OCI-LY1 (cell line): ENCODE data around the gene DYDC1.

Experiments used
- H2AFZ ChIP-seq: fragments of 200-600 bp; sonication (generic), shearing (Covaris generic); 2 replicates; pipeline ENCODE4 v1.6.0; 2014; ENCODE audit warnings: antibody characterized with exemption, mild to moderate bottlenecking, low read length
- H3F3A ChIP-seq: fragments of 200-600 bp; sonication (generic), shearing (Covaris generic); 2 replicates; pipeline ENCODE4 v1.6.0; 2014; ENCODE audit warnings: mild to moderate bottlenecking, antibody characterized with exemption, low read length, moderate library complexity; ENCODE audit not compliant: insufficient read depth
- H3K27ac ChIP-seq: fragments of 200-600 bp; sonication (generic); 2 replicates; pipeline ENCODE4 v1.5.1; 2014; ENCODE audit warnings: low read length, mixed run types, mild to moderate bottlenecking, low read depth; ENCODE audit not compliant: poor library complexity, severe bottlenecking
- H3K27me3 ChIP-seq: fragments of 200-600 bp; sonication (generic); 2 replicates; pipeline ENCODE4 v1.6.0; 2014; ENCODE audit warnings: antibody characterized with exemption, mild to moderate bottlenecking, low read length, moderate library complexity; ENCODE audit not compliant: insufficient read depth
- H3K36me3 ChIP-seq: fragments of 200-600 bp; sonication (generic); 2 replicates; pipeline ENCODE4 v1.6.1; 2014; ENCODE audit warnings: mild to moderate bottlenecking, antibody characterized with exemption, low read length, moderate library complexity, mixed read lengths; ENCODE audit not compliant: insufficient read depth
- H3K4me1 ChIP-seq: fragments of 200-600 bp; sonication (generic); 2 replicates; pipeline ENCODE4 v1.5.1; 2014; ENCODE audit warnings: mild to moderate bottlenecking, low read length, moderate library complexity; ENCODE audit not compliant: insufficient read depth, severe bottlenecking
- H3K4me2 ChIP-seq: fragments of 200-600 bp; sonication (generic), shearing (Covaris generic); 2 replicates; pipeline ENCODE4 v1.6.1; 2014; ENCODE audit warnings: low read length
- H3K4me3 ChIP-seq: fragments of 200-600 bp; sonication (generic); 2 replicates; pipeline ENCODE4 v1.5.1; 2014; ENCODE audit warnings: low read length, low read depth, mild to moderate bottlenecking, mixed read lengths; ENCODE audit not compliant: poor library complexity, severe bottlenecking
- H3K79me2 ChIP-seq: fragments of 200-600 bp; shearing (Covaris generic); 2 replicates; pipeline ENCODE4 v1.6.1; 2016; ENCODE audit warnings: mixed run types, low read length, mixed read lengths; ENCODE audit not compliant: insufficient read depth
- H3K9ac ChIP-seq: fragments of 200-600 bp; sonication (generic), shearing (Covaris generic); 2 replicates; pipeline ENCODE4 v1.6.1; 2014; ENCODE audit warnings: mild to moderate bottlenecking, low read length, mixed read lengths
- H3K9me2 ChIP-seq: fragments of 200-600 bp; sonication (generic), shearing (Covaris generic); 2 replicates; pipeline ENCODE4 v1.6.1; 2014; ENCODE audit warnings: low read depth, mild to moderate bottlenecking, low read length, mixed read lengths
- H3K9me3 ChIP-seq: fragments of 200-600 bp; shearing (Covaris generic); 2 replicates; pipeline ENCODE4 v1.6.1; 2014; ENCODE audit warnings: low read length, mixed read lengths
- H4K20me1 ChIP-seq: fragments of 200-600 bp; sonication (generic), shearing (Covaris generic); 2 replicates; pipeline ENCODE4 v1.6.0; 2016; ENCODE audit warnings: mild to moderate bottlenecking, low read length; ENCODE audit not compliant: insufficient read depth
- EZH2 ChIP-seq: fragments of 200-600 bp; sonication (generic), shearing (Covaris generic); IDR thresholded peaks from 2 replicates; pipeline ENCODE4 v1.8.0; 2017; ENCODE audit warnings: borderline replicate concordance, mixed run types, mild to moderate bottlenecking, antibody characterized with exemption, low read length, moderate library complexity, mixed read lengths
- TF ChIP-seq, protein P1 (sequence below): fragments of 200-600 bp; sonication (generic), shearing (Covaris generic); IDR thresholded peaks from 2 replicates; pipeline ENCODE4 v1.5.1; 2017; ENCODE audit warnings: mild to moderate bottlenecking, antibody characterized with exemption, low read length, moderate library complexity, mixed read lengths

Gene DYDC1

GRCh38 chr10:80322158-80322557 lies 34.4 kb downstream of the DYDC1 start:
- Histone ChIP-seq H3K27me3 (no peaks in the 10 kb centered on the region; the same call in 1 of the 2 replicates), H3K9me3 (no peaks in the 10 kb centered on the region), H3K36me3 (no peaks in the 10 kb centered on the region), H3K79me2 (no peaks in the 10 kb centered on the region), H2AFZ (no peak overlapping the region), H3F3A (no peaks in the 10 kb centered on the region), H4K20me1 (no peaks in the 10 kb centered on the region), H3K9ac (no peak overlapping the region), H3K4me1 (no peaks in the 10 kb centered on the region), H3K9me2 (no peaks in the 10 kb centered on the region), H3K4me2 (no peak overlapping the region), H3K4me3 (no peak overlapping the region), H3K27ac (no peak overlapping the region)
- TF ChIP-seq, protein P1, sequence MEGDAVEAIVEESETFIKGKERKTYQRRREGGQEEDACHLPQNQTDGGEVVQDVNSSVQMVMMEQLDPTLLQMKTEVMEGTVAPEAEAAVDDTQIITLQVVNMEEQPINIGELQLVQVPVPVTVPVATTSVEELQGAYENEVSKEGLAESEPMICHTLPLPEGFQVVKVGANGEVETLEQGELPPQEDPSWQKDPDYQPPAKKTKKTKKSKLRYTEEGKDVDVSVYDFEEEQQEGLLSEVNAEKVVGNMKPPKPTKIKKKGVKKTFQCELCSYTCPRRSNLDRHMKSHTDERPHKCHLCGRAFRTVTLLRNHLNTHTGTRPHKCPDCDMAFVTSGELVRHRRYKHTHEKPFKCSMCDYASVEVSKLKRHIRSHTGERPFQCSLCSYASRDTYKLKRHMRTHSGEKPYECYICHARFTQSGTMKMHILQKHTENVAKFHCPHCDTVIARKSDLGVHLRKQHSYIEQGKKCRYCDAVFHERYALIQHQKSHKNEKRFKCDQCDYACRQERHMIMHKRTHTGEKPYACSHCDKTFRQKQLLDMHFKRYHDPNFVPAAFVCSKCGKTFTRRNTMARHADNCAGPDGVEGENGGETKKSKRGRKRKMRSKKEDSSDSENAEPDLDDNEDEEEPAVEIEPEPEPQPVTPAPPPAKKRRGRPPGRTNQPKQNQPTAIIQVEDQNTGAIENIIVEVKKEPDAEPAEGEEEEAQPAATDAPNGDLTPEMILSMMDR = no peak
- no peak for TF ChIP-seq EZH2

GRCh38 chr10:80321183-80321582 lies 35.4 kb downstream of the DYDC1 start:
- H3K9me2 ChIP-seq = no peaks in the 10 kb centered on the region
- no peaks in the 10 kb centered on the region for H3K9me3 ChIP-seq
- H2AFZ ChIP-seq = no peak overlapping the region
- no peaks in the 10 kb centered on the region for H3K27me3 ChIP-seq
- H3K4me1 ChIP-seq = no peaks in the 10 kb centered on the region
- TF ChIP-seq, protein P1 = no peak
- no peak for TF ChIP-seq EZH2
- no peaks in the 10 kb centered on the region for H3K79me2 ChIP-seq
- no peak overlapping the region for H3K4me3 ChIP-seq
- no peak overlapping the region for H3K4me2 ChIP-seq
- H3F3A ChIP-seq = no peaks in the 10 kb centered on the region
- no peak overlapping the region for H3K9ac ChIP-seq
- H3K36me3 ChIP-seq = no peaks in the 10 kb centered on the region
- H4K20me1 ChIP-seq = no peaks in the 10 kb centered on the region
- no peak overlapping the region for H3K27ac ChIP-seq

- Histone ChIP-seq H3K9ac (no peak overlapping the region), H3F3A (no peaks in the 10 kb centered on the region), H3K9me2 (no peaks in the 10 kb centered on the region), H3K4me2 (no peak overlapping the region), H3K27ac (no peak overlapping the region), H4K20me1 (no peaks in the 10 kb centered on the region), H3K4me1 (no peaks in the 10 kb centered on the region), H2AFZ (no peak overlapping the region), H3K4me3 (no peak overlapping the region), H3K79me2 (no peaks in the 10 kb centered on the region), H3K9me3 (no peaks in the 10 kb centered on the region), H3K27me3 (no peaks in the 10 kb centered on the region), H3K36me3 (no peaks in the 10 kb centered on the region)
- TF ChIP-seq, protein P1 = no peak
- TF ChIP-seq EZH2 = no peak
These were observed 36.2 kb downstream of the DYDC1 start for GRCh38 chr10:80320377-80320776.
